OCI-LY1 (cell line): ENCODE measurements around the gene SLC4A11.

ENCODE experiments used
- H2AFZ ChIP-seq: fragments of 200-600 bp; sonication (generic), shearing (Covaris generic); 2 replicates; pipeline ENCODE4 v1.6.0; 2014; ENCODE audit warnings: antibody characterized with exemption, mild to moderate bottlenecking, low read length
- H3F3A ChIP-seq: fragments of 200-600 bp; sonication (generic), shearing (Covaris generic); 2 replicates; pipeline ENCODE4 v1.6.0; 2014; ENCODE audit warnings: mild to moderate bottlenecking, antibody characterized with exemption, low read length, moderate library complexity; ENCODE audit not compliant: insufficient read depth
- H3K27ac ChIP-seq: fragments of 200-600 bp; sonication (generic); 2 replicates; pipeline ENCODE4 v1.5.1; 2014; ENCODE audit warnings: low read length, mixed run types, mild to moderate bottlenecking, low read depth; ENCODE audit not compliant: poor library complexity, severe bottlenecking
- H3K27me3 ChIP-seq: fragments of 200-600 bp; sonication (generic); 2 replicates; pipeline ENCODE4 v1.6.0; 2014; ENCODE audit warnings: antibody characterized with exemption, mild to moderate bottlenecking, low read length, moderate library complexity; ENCODE audit not compliant: insufficient read depth
- H3K36me3 ChIP-seq: fragments of 200-600 bp; sonication (generic); 2 replicates; pipeline ENCODE4 v1.6.1; 2014; ENCODE audit warnings: mild to moderate bottlenecking, antibody characterized with exemption, low read length, moderate library complexity, mixed read lengths; ENCODE audit not compliant: insufficient read depth
- H3K4me1 ChIP-seq: fragments of 200-600 bp; sonication (generic); 2 replicates; pipeline ENCODE4 v1.5.1; 2014; ENCODE audit warnings: mild to moderate bottlenecking, low read length, moderate library complexity; ENCODE audit not compliant: insufficient read depth, severe bottlenecking
- H3K4me2 ChIP-seq: fragments of 200-600 bp; sonication (generic), shearing (Covaris generic); 2 replicates; pipeline ENCODE4 v1.6.1; 2014; ENCODE audit warnings: low read length
- H3K4me3 ChIP-seq: fragments of 200-600 bp; sonication (generic); 2 replicates; pipeline ENCODE4 v1.5.1; 2014; ENCODE audit warnings: low read length, low read depth, mild to moderate bottlenecking, mixed read lengths; ENCODE audit not compliant: poor library complexity, severe bottlenecking
- H3K79me2 ChIP-seq: fragments of 200-600 bp; shearing (Covaris generic); 2 replicates; pipeline ENCODE4 v1.6.1; 2016; ENCODE audit warnings: mixed run types, low read length, mixed read lengths; ENCODE audit not compliant: insufficient read depth
- H3K9ac ChIP-seq: fragments of 200-600 bp; sonication (generic), shearing (Covaris generic); 2 replicates; pipeline ENCODE4 v1.6.1; 2014; ENCODE audit warnings: mild to moderate bottlenecking, low read length, mixed read lengths
- H3K9me2 ChIP-seq: fragments of 200-600 bp; sonication (generic), shearing (Covaris generic); 2 replicates; pipeline ENCODE4 v1.6.1; 2014; ENCODE audit warnings: low read depth, mild to moderate bottlenecking, low read length, mixed read lengths
- H3K9me3 ChIP-seq: fragments of 200-600 bp; shearing (Covaris generic); 2 replicates; pipeline ENCODE4 v1.6.1; 2014; ENCODE audit warnings: low read length, mixed read lengths
- H4K20me1 ChIP-seq: fragments of 200-600 bp; sonication (generic), shearing (Covaris generic); 2 replicates; pipeline ENCODE4 v1.6.0; 2016; ENCODE audit warnings: mild to moderate bottlenecking, low read length; ENCODE audit not compliant: insufficient read depth
- EZH2 ChIP-seq: fragments of 200-600 bp; sonication (generic), shearing (Covaris generic); IDR thresholded peaks from 2 replicates; pipeline ENCODE4 v1.8.0; 2017; ENCODE audit warnings: borderline replicate concordance, mixed run types, mild to moderate bottlenecking, antibody characterized with exemption, low read length, moderate library complexity, mixed read lengths
- TF ChIP-seq, protein P1 (sequence below): fragments of 200-600 bp; sonication (generic), shearing (Covaris generic); IDR thresholded peaks from 2 replicates; pipeline ENCODE4 v1.5.1; 2017; ENCODE audit warnings: mild to moderate bottlenecking, antibody characterized with exemption, low read length, moderate library complexity, mixed read lengths

Gene SLC4A11

DNA sequence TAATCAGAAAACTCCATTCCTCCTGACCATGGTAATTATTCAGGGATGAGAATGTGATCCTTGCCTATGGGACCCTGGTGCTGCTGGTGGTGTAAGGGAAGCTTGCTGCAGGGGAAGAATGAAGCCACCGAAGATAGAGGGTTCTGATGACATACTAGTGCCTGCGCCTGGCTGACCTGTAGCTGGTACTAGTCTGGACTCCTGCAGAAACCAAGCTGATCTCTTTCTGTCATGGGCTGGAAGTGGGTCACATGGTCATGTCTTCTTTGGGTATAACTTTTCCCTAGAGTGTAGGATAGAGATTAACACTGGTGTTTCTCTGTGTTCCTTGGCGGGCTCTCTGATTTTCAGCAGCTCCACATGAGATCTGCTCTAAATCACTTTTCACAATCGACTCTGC is 8.6 kb upstream of the SLC4A11 start:
- H3F3A ChIP-seq: no peaks in the 10 kb centered on the region
- no peaks in the 10 kb centered on the region for H3K4me1 ChIP-seq
- no peak for TF ChIP-seq EZH2
- TF ChIP-seq, protein P1, sequence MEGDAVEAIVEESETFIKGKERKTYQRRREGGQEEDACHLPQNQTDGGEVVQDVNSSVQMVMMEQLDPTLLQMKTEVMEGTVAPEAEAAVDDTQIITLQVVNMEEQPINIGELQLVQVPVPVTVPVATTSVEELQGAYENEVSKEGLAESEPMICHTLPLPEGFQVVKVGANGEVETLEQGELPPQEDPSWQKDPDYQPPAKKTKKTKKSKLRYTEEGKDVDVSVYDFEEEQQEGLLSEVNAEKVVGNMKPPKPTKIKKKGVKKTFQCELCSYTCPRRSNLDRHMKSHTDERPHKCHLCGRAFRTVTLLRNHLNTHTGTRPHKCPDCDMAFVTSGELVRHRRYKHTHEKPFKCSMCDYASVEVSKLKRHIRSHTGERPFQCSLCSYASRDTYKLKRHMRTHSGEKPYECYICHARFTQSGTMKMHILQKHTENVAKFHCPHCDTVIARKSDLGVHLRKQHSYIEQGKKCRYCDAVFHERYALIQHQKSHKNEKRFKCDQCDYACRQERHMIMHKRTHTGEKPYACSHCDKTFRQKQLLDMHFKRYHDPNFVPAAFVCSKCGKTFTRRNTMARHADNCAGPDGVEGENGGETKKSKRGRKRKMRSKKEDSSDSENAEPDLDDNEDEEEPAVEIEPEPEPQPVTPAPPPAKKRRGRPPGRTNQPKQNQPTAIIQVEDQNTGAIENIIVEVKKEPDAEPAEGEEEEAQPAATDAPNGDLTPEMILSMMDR: no peak
- no peak overlapping the region for H3K9ac ChIP-seq
- H4K20me1 ChIP-seq: no peaks in the 10 kb centered on the region
- no peaks in the 10 kb centered on the region for H3K27me3 ChIP-seq
- H3K4me3 ChIP-seq: no peak overlapping the region
- H3K9me3 ChIP-seq: no peaks in the 10 kb centered on the region
- no peaks in the 10 kb centered on the region for H3K79me2 ChIP-seq
- H3K36me3 ChIP-seq: no peaks in the 10 kb centered on the region
- no peak overlapping the region for H2AFZ ChIP-seq
- H3K4me2 ChIP-seq: no peak overlapping the region
- H3K27ac ChIP-seq: no peak overlapping the region
- no peaks in the 10 kb centered on the region for H3K9me2 ChIP-seq

DNA sequence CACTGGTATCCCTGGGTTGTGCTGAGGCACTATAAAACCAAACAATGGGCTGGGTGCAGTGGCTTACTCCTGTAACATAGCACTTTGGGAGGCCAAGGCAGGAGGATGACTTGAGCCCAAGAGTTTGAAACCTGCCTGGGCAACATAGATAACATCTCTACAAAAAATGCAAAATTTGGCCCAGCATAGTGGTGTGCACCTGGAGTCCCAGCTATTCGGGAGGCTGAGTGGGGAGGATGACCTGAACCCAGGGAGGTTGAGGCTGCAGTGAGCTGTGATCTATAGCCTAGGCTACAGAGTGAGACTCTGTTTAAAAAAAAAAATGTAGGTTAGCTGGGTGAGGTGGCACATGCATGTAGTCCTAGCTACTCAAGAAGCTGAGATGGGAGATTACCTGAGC is 7.7 kb upstream of the SLC4A11 start:
- H3K9me2 ChIP-seq: no peaks in the 10 kb centered on the region
- H3K36me3 ChIP-seq: no peaks in the 10 kb centered on the region
- H3K4me3 ChIP-seq: no peak overlapping the region
- H3F3A ChIP-seq: no peaks in the 10 kb centered on the region
- no peak overlapping the region for H2AFZ ChIP-seq
- H3K4me2 ChIP-seq: no peak overlapping the region
- H3K9ac ChIP-seq: no peak overlapping the region
- TF ChIP-seq, protein P1: no peak
- no peak for TF ChIP-seq EZH2
- H3K27ac ChIP-seq: no peak overlapping the region
- H3K79me2 ChIP-seq: no peaks in the 10 kb centered on the region
- H4K20me1 ChIP-seq: no peaks in the 10 kb centered on the region
- no peaks in the 10 kb centered on the region for H3K4me1 ChIP-seq
- H3K27me3 ChIP-seq: no peaks in the 10 kb centered on the region
- H3K9me3 ChIP-seq: no peaks in the 10 kb centered on the region

DNA sequence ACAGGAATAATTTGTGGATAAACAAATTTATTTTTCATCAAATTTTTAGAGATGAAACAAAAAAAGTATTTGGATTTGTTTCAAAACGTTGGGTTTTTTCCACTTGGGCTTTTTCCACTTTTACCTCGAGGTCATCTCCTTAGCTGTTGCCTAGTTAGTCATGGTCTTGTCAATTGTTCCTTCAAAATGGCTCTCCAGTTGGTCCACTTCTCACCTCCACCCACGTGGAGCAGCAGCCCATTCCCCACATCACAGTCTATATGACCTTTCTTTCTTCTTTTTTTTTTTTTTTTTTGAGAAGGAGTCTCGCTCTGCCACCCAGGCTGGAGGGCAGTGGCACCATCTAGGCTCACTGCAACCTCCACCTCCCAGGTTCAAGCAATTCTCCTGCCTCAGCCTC is 6.7 kb upstream of the SLC4A11 start:
- Histone ChIP-seq H4K20me1 (no peaks in the 10 kb centered on the region), H3K9me3 (no peaks in the 10 kb centered on the region), H3F3A (no peaks in the 10 kb centered on the region), H3K27me3 (no peaks in the 10 kb centered on the region), H3K9ac (no peak overlapping the region), H3K4me2 (no peak overlapping the region), H3K4me3 (no peak overlapping the region), H3K9me2 (no peaks in the 10 kb centered on the region), H2AFZ (no peak overlapping the region), H3K79me2 (no peaks in the 10 kb centered on the region), H3K4me1 (no peaks in the 10 kb centered on the region), H3K36me3 (no peaks in the 10 kb centered on the region), H3K27ac (no peak overlapping the region)
- no peak for TF ChIP-seq EZH2
- TF ChIP-seq, protein P1: no peak
